ENCODE results near the gene PCDH15. TPM values are rescaled to one million over a fixed set of nuclear protein-coding genes. Genes with fewer than 3 reads are reported as not detected.

The PCDH15 gene
- total RNA-seq, 4 donors from 2014 or later: not detected

GRCh38 chr10:54484186-54484585 is 316.8 kb downstream of the PCDH15 start:
- H3K4me3 ChIP-seq: no peak overlapping the region
- TF ChIP-seq CTCF (IDR thresholded peaks at IDR 0.05): no peak
- TF ChIP-seq POLR2A (IDR thresholded peaks at IDR 0.05): no peak
- H3K4me1 ChIP-seq: no peaks in the 10 kb centered on the region
- no peaks in the 10 kb centered on the region for H3K27me3 ChIP-seq
- intact Hi-C loops (cut with DNase I): no loop called here
- no peak for DNase-seq
- no peak overlapping the region for H3K27ac ChIP-seq
- H3K9me3 ChIP-seq: no peaks in the 10 kb centered on the region
- 29 to 39% methylated on average over 1 of the region's 1 CpG for WGBS, 2 donors
- H3K36me3 ChIP-seq: no peaks in the 10 kb centered on the region

- WGBS, 2 donors: 90% methylated on average over 3 of the region's 3 CpGs
Observed at GRCh38 chr10:54478601-54479000, 322.4 kb downstream of the PCDH15 start.

GRCh38 chr10:54477738-54478137 is 323.3 kb downstream of the PCDH15 start:
- no peak for DNase-seq
- no peak overlapping the region for H3K27ac ChIP-seq
- no peaks in the 10 kb centered on the region for H3K27me3 ChIP-seq
- no peaks in the 10 kb centered on the region for H3K36me3 ChIP-seq
- WGBS, 2 donors: 87 to 90% methylated on average over 4 of the region's 4 CpGs
- H3K4me1 ChIP-seq: no peaks in the 10 kb centered on the region
- TF ChIP-seq CTCF (IDR thresholded peaks at IDR 0.05) (no peak), POLR2A (IDR thresholded peaks at IDR 0.05) (no peak)
- H3K4me3 ChIP-seq: no peak overlapping the region
- intact Hi-C loops (cut with DNase I): no loop called here
- no peaks in the 10 kb centered on the region for H3K9me3 ChIP-seq

More at GRCh38 chr10:54478601-54479000, 322.4 kb downstream of the PCDH15 start:
- Histone ChIP-seq H3K4me3 (no peak overlapping the region), H3K4me1 (no peaks in the 10 kb centered on the region), H3K9me3 (no peaks in the 10 kb centered on the region), H3K27me3 (no peaks in the 10 kb centered on the region), H3K27ac (no peak overlapping the region), H3K36me3 (no peaks in the 10 kb centered on the region)
- intact Hi-C loops (cut with DNase I): no loop called here
- TF ChIP-seq POLR2A (IDR thresholded peaks at IDR 0.05): no peak
- no peak for TF ChIP-seq CTCF (IDR thresholded peaks at IDR 0.05)
- no peak for DNase-seq

- no peaks in the 10 kb centered on the region for H3K36me3 ChIP-seq
- no peak overlapping the region for H3K4me3 ChIP-seq
- intact Hi-C loops (cut with DNase I): no loop called here
Observed at GRCh38 chr10:54470324-54470631, 330.8 kb downstream of the PCDH15 start.

GRCh38 chr10:54469587-54470323 is 331.3 kb downstream of the PCDH15 start:
- 55 to 83% methylated on average over 3 to 5 of the region's 8 CpGs for WGBS, 2 donors
- Histone ChIP-seq H3K9me3 (no peaks in the 10 kb centered on the region), H3K4me1 (no peaks in the 10 kb centered on the region), H3K4me3 (no peak overlapping the region), H3K27ac (no peak overlapping the region), H3K27me3 (no peaks in the 10 kb centered on the region), H3K36me3 (no peaks in the 10 kb centered on the region)
- DNase-seq: no peak
- intact Hi-C loops (cut with DNase I): no loop called here
- no peak for TF ChIP-seq POLR2A (IDR thresholded peaks at IDR 0.05)

More at GRCh38 chr10:54470324-54470631, 330.8 kb downstream of the PCDH15 start:
- TF ChIP-seq CTCF (IDR thresholded peaks at IDR 0.05): no peak
- TF ChIP-seq POLR2A (IDR thresholded peaks at IDR 0.05): no peak
- Histone ChIP-seq H3K27ac (no peak overlapping the region), H3K27me3 (no peaks in the 10 kb centered on the region), H3K9me3 (no peaks in the 10 kb centered on the region), H3K4me1 (no peaks in the 10 kb centered on the region)
- WGBS, 2 donors: no CpG with 5 or more reads among the region's 1 CpG
- no peak for DNase-seq

- Histone ChIP-seq H3K4me1 (no peaks in the 10 kb centered on the region), H3K4me3 (no peak overlapping the region), H3K9me3 (no peaks in the 10 kb centered on the region), H3K27ac (no peak overlapping the region), H3K36me3 (no peaks in the 10 kb centered on the region), H3K27me3 (no peaks in the 10 kb centered on the region)
- intact Hi-C loops (cut with DNase I): no loop called here
- no peak for DNase-seq
- 73 to 77% methylated on average over 1 of the region's 1 CpG for WGBS, 2 donors
- TF ChIP-seq CTCF (IDR thresholded peaks at IDR 0.05): no peak
- TF ChIP-seq POLR2A (IDR thresholded peaks at IDR 0.05): no peak
Observed at GRCh38 chr10:54454271-54454670, 346.8 kb downstream of the PCDH15 start.

Data from esophagus squamous epithelium (tissue), 5 donors.